Hypothalamus (tissue), 51 donors: Measurements from ENCODE around the gene KLRC3.
"Not testable (repeated sequence)": the region's sequence is repeated elsewhere in the genome, so short reads cannot be mapped to it uniquely, and the experiment has no call there.

Experiments
- DNase-seq, 51 donors: peaks; one replicate each; lab custom pipeline; 2025; lab: John Stamatoyannopoulos, UW

KLRC3 gene

DNA sequence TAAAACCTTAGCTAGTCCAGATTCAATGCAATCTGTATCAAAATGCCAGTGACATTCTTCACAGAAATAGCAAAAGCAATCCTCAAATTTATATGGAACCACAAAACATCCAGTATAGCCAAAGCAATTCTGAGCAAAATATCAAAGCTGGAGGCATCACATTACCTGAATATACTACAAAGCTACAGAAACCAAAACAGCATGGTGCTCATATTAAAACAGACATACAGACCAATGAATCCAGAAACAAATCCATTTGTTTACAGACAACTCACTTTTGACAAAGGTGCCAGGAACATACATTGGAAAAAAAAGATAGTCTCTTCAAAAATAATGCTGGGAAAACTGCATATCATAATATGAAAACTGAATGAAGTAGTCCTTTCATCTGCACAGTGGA is 15.6 kb downstream of the KLRC3 start:
- no peak for DNase-seq

- DNase-seq: no peak
Measured at GRCh38 chr12:10400829-10401228, 19.6 kb downstream of the KLRC3 start.

GRCh38 chr12:10398168-10398567 is 22.2 kb downstream of the KLRC3 start:
- no peak for DNase-seq

- no peak for DNase-seq
Measured at GRCh38 chr12:10397296-10397695, 23.1 kb downstream of the KLRC3 start.

DNA sequence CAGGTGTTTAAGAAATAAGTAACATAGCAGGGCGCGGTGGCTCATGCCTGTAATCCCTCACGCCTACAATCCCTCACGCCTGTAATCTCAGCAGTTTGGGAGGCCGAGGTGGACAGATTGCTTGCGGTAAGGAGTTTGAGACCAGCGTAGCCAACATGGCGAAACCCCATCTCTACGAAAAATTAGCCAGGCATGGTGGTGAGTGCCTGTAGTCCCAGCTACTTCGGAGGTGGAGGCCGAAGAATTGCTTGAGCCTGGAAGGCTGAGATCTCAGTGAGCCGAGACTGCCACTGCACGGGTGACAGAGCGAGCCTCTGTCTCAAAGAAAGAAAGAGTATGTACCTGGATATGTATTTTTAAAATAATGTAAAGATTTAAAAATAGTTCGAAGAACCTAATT is 24.2 kb downstream of the KLRC3 start:
- not testable (repeated sequence) for DNase-seq

DNA sequence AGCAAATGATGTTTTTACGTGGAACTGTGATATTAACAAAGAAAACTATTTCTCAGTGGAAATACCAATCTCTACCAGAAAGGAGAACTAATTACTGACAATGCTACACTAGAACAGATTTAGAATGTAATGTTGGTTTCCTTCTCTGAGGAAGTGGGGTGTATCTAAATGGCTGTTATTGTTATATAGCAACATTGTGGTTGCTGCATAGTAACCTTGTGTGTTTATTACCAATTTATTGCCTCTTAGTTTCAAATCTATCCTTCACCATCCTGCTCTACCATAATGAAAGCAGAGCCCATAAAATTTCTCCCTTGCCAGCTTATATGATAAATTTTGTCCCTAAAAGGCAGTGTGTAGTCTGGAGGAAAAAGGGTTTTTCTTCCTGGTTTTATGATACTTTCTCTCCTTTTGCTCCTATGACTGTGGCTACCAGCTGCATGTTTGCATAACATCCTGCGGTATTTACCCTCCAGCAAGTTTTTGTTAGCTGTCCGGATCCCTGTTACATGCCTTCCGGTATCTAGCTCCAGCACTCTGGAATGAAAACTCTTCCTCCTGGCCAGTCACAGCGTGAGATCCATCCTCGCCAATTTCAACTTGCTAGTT is 24.9 kb downstream of the KLRC3 start:
- DNase-seq: no peak

- DNase-seq: not testable (repeated sequence)
Measured at GRCh38 chr12:10394531-10395152, 25.8 kb downstream of the KLRC3 start.

GRCh38 chr12:10393291-10393690 is 27.1 kb downstream of the KLRC3 start:
- DNase-seq: no peak

- peak in 1 of 51 donors; percentile 11 for DNase-seq
Measured at GRCh38 chr12:10392394-10392930, 27.9 kb downstream of the KLRC3 start.

GRCh38 chr12:10390991-10391390 is 29.4 kb downstream of the KLRC3 start:
- DNase-seq: not testable (repeated sequence)

- no peak for DNase-seq
Measured at GRCh38 chr12:10389904-10390303, 30.5 kb downstream of the KLRC3 start, which contains the start of gene KLRK1. KLRK1 (minus strand) TSS chr12:10390041; CDS start chr12:10388810, 1,231 bp downstream.

- DNase-seq: no peak
Measured at GRCh38 chr12:10388624-10389413, 31.6 kb downstream of the KLRC3 start.

DNA sequence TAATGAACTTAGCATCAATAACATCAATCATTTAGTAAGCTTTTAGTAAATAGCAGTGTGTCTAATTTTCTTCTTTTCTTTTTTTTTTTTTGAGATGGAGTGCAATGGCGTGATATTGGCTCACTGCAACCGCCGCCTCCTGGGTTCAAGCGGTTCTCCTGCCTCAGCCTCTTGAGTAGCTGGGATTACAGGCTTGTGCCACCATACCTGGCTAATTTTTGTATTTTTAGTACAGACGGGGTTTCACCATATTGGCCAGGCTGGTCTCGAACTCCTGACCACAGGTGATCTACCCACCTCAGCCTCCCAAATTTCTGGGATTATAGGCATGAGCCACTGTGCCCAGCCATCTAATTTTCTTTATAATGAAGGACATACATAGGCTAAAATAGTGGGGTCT is 32.9 kb downstream of the KLRC3 start:
- DNase-seq: not testable (repeated sequence)

DNA sequence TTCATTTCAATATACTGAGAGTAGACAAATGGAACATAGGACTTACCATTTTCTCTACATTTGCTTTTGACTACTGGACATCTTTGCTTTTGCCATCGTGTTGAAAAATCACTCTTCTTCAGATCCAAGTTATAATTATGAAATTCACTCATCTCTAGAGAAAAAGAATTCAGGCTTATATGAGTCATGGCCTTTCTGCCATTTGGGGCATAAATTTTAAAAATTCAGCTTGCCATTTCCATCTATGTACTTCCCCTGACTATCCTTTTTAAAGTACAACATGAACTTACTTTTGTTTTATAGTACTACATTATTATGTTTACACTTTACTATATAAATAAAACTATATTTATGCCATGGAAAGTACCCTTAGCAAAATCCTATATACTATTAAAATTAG is 33.5 kb downstream of the KLRC3 start:
- no peak for DNase-seq

DNA sequence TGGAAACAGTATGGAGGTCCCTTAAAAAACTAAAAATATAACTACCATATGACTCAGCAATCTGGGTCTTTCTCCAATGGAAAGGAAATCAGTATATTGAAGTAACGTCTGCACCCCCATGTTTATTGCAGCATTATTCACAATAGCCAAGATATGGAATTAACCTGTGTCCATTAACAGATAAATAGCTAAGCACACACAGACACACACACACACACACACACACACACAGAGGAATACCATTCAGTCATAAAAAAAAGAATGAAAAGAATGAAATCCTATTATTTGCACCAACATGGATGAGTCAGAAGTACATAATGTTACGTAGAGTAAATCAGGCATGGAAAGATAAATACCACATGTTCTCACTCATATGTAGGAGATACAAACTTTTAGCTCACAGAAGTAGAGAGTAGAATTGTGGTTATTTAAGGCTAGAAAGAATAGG is 35.2 kb downstream of the KLRC3 start:
- DNase-seq: no peak

GRCh38 chr12:10384191-10384590 is 36.2 kb downstream of the KLRC3 start:
- DNase-seq: no peak

GRCh38 chr12:10381928-10382628 is 38.3 kb downstream of the KLRC3 start:
- no peak for DNase-seq

GRCh38 chr12:10378737-10379136 is 41.7 kb downstream of the KLRC3 start:
- not testable (repeated sequence) for DNase-seq

DNA sequence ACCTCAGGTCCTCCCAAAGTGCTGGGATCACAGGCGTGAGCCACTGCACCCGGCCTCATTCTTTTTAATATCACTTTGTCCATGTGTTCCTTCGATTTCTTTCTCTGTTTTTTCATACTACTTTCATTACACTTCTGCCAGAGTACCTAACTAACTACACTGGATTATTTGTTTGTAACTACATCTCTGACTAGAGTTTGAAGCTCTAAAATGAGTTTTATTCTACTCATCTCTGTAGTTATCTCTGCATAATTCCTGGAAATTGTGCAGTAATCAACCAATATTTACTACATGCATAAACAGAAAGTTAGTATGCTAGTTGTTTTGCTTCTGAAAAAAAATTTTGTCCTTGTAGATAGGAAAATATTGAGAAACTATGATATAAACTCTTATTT is 45.8 kb downstream of the KLRC3 start:
- DNase-seq: no peak

- peak in 4 of 51 donors; percentile 17 to 39 (median 22) for DNase-seq
Measured at GRCh38 chr12:10372559-10372958, 47.8 kb downstream of the KLRC3 start.
